Gastroesophageal sphincter (tissue), 3 donors: ENCODE measurements around the gene FBXO30.

Experiments used
- CTCF ChIP-seq, 4 experiments: fragments of 200-600 bp in 2 of 4; fragments of 450-650 bp in 2 of 4; sonication (generic) in 1 of 4; IDR thresholded peaks; one replicate each; pipeline ENCODE4 v1.5.1; 2017 to 2019; ENCODE audit warnings: antibody characterized with exemption in 4 of 4, mild to moderate bottlenecking in 2 of 4, moderate library complexity in 2 of 4
- EP300 ChIP-seq: sonication (generic); formaldehyde crosslinking; IDR thresholded peaks from one replicate; pipeline ENCODE4 v1.6.1; 2017; ENCODE audit warnings: antibody characterized with exemption, mild to moderate bottlenecking
- POLR2A ChIP-seq, 2 donors: fragments of 450-650 bp; IDR thresholded peaks; one replicate each; pipeline ENCODE4 v1.6.1; 2017; ENCODE audit warnings: antibody characterized with exemption in 2 of 2, mild to moderate bottlenecking in 2 of 2, moderate library complexity in 1 of 2
- POLR2AphosphoS5 ChIP-seq: sonication (generic); formaldehyde crosslinking; IDR thresholded peaks from one replicate; pipeline ENCODE4 v1.6.1; 2017; ENCODE audit warnings: antibody characterized with exemption

DNA sequence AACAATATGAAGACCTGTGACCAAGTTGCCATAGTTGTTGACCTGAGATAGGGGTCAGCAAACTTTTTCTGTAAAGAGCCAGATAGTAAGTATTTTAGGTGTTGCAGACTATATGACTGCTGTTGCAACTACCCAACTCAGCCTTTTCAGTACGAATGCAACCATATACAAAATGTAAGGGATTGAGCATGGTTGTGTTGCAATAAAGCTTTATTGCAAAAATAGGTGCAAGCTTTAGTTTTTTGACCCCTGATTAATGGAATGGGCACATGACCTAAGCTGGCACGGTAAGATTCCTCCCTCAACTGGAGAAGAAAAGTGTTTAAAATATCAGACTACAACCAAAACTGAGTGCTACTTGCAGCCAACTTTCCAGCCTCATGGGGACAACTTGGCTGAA, 62.0 kb downstream of the FBXO30 start:
- no peak for TF ChIP-seq CTCF (IDR thresholded peaks at IDR 0.05)
- no peak for TF ChIP-seq EP300
- TF ChIP-seq POLR2AphosphoS5, result no peak
- TF ChIP-seq POLR2A (IDR thresholded peaks at IDR 0.05), result no peak
